BJ (cell line): ENCODE measurements around the gene GPR155. TPM values are rescaled to one million over a fixed set of nuclear protein-coding genes. Genes with fewer than 3 reads are reported as not detected.
A peak's percentile ranks its signal among the peaks of the same experiment; 100 is the strongest.

Source experiments
- CTCF ChIA-PET: fragments of 350-600 bp; formaldehyde crosslinking; extraction: SDS; loops from one replicate; lab custom pipeline; 2021; ENCODE audit warnings: antibody characterized with exemption, inconsistent platforms; lab: Yijun Ruan, JAX
- POLR2A ChIA-PET: fragments of 300-600 bp; sonication (Branson Sonifier 250); formaldehyde crosslinking; extraction: SDS; loops from one replicate; lab custom pipeline; 2021; ENCODE audit warnings: antibody characterized with exemption; lab: Charles Lee
- DNase-seq: peaks from one replicate; pipeline ENCODE4 v3.0.0-alpha.2; 2011; ENCODE audit warnings: low read depth
- H3K27me3 ChIP-seq: 2 replicates; pipeline ENCODE4 v1.6.0; 2011; ENCODE audit warnings: low read length; ENCODE audit not compliant: control insufficient read depth, insufficient read depth
- H3K36me3 ChIP-seq: 2 replicates; pipeline ENCODE4 v1.5.1; 2011; ENCODE audit warnings: low read length; ENCODE audit not compliant: control insufficient read depth, insufficient read depth
- H3K4me3 ChIP-seq: 2 replicates; pipeline ENCODE4 v1.5.1; 2011; ENCODE audit warnings: low read depth, mild to moderate bottlenecking, control low read depth, low read length
- CTCF ChIP-seq: IDR thresholded peaks from 2 replicates; pipeline ENCODE4 v1.5.1; 2011; ENCODE audit warnings: low read depth, mild to moderate bottlenecking, control low read depth, inconsistent platforms, low read length, moderate library complexity; ENCODE audit not compliant: insufficient read depth
- polyA plus RNA-seq: library from polyadenylated mRNA; depleted of rRNA; stranded (reverse); fragments of >200 nt; gene quantifications from 2 replicates; pipeline ENCODE4 v1.2.3, GENCODE V29; 2011

Gene GPR155
- polyA plus RNA-seq, 1 experiment: 2.0 TPM

- Histone ChIP-seq H3K36me3 (no peaks in the 10 kb centered on the region), H3K27me3 (peaks cover 3% of the 10 kb centered on the region; the same call in 1 of the 2 replicates), H3K4me3 (no peak overlapping the region)
- ChIA-PET CTCF (no interaction called here), POLR2A (no interaction called here)
- TF ChIP-seq CTCF: no peak
- DNase-seq: no peak
Measured at GRCh38 chr2:174527101-174527721, 40.4 kb upstream of the GPR155 start.

- POLR2A ChIA-PET: interaction anchor here (0.6 kb wide), 1 partner anchor 53 kb away, joined by 14 read pairs; no protein-coding TSS in a partner anchor
Measured at GRCh38 chr2:174524527-174524926, 37.7 kb upstream of the GPR155 start.

GRCh38 chr2:174522553-174522952, 35.7 kb upstream of the GPR155 start:
- DNase-seq: no peak
- POLR2A ChIA-PET: no interaction called here

More at GRCh38 chr2:174524527-174524926, 37.7 kb upstream of the GPR155 start:
- no peak overlapping the region for H3K4me3 ChIP-seq
- H3K27me3 ChIP-seq: peaks cover 4% of the 10 kb centered on the region; the same call in 1 of the 2 replicates
- H3K36me3 ChIP-seq: no peaks in the 10 kb centered on the region
- CTCF ChIA-PET: no interaction called here
- DNase-seq: no peak
- TF ChIP-seq CTCF: no peak

GRCh38 chr2:174518395-174518794, 31.6 kb upstream of the GPR155 start:
- Histone ChIP-seq H3K27me3 (peaks cover 1% of the 10 kb centered on the region; the same call in 1 of the 2 replicates), H3K36me3 (no peaks in the 10 kb centered on the region), H3K4me3 (no peak overlapping the region)
- CTCF ChIA-PET: interaction anchor here (0.6 to 1.2 kb wide), 4 partner anchors 11 to 61 kb away, joined by 3 read pairs; no protein-coding TSS in a partner anchor
- POLR2A ChIA-PET: no interaction called here
- no peak for DNase-seq
- no peak for TF ChIP-seq CTCF

More at GRCh38 chr2:174522553-174522952, 35.7 kb upstream of the GPR155 start:
- TF ChIP-seq CTCF: peak; percentile 28; the same call in 1 of the 2 replicates
- Histone ChIP-seq H3K27me3 (peaks cover 4% of the 10 kb centered on the region; the same call in 1 of the 2 replicates), H3K36me3 (no peaks in the 10 kb centered on the region), H3K4me3 (no peak overlapping the region)
- CTCF ChIA-PET: interaction anchor here (0.8 to 3.1 kb wide), 5 partner anchors 20 to 62 kb away, joined by 3 to 22 read pairs (median 3); no protein-coding TSS in a partner anchor

GRCh38 chr2:174516501-174517378, 29.9 kb upstream of the GPR155 start:
- Histone ChIP-seq H3K27me3 (0 out of 2 replicates have a peak, but pooled peaks cover 1% of the 10 kb centered on the region), H3K36me3 (no peaks in the 10 kb centered on the region), H3K4me3 (no peak overlapping the region)
- POLR2A ChIA-PET: no interaction called here
- CTCF ChIA-PET: interaction anchor here (1.1 to 1.5 kb wide), 2 partner anchors 21 to 28 kb away, joined by 4 read pairs; no protein-coding TSS in a partner anchor
- no peak for DNase-seq
- TF ChIP-seq CTCF: no peak
